GM12878 (cell line): ENCODE results near the gene POLR2F. TPM values are rescaled to one million over a fixed set of nuclear protein-coding genes. Genes with fewer than 3 reads are reported as not detected.

ENCODE experiments used
- ATAC-seq: fragments of 200-7000 bp; cut with Tn5 transposase; 3 replicates; pipeline ENCODE4 v1.9.1; 2020; ENCODE audit warnings: mild to moderate bottlenecking, moderate library complexity
- BruUV-seq: library from RNA; stranded (reverse); fragments of 400-500 nt; replicated peaks from 2 replicates; lab custom pipeline; 2021; lab: Mats Ljungman, UMichigan
- CTCF ChIA-PET: fragments of 300-600 bp; sonication (Branson Sonifier 250); formaldehyde crosslinking; extraction: SDS; loops from one replicate; lab custom pipeline; 2021; ENCODE audit warnings: inconsistent platforms; lab: Yijun Ruan, JAX
- POLR2A ChIA-PET: fragments of 350-600 bp; formaldehyde crosslinking; extraction: SDS; loops from one replicate; lab custom pipeline; 2021; ENCODE audit warnings: inconsistent platforms; lab: Charles Lee
- RAD21 ChIA-PET: fragments of 300-600 bp; sonication (Branson Sonifier 250); formaldehyde crosslinking; loops from one replicate; lab custom pipeline; 2023; ENCODE audit warnings: antibody characterized with exemption; ENCODE audit not compliant: unreplicated experiment; lab: Charles Lee
- SMC1A ChIA-PET: fragments of 300-600 bp; sonication (Branson Sonifier 250); formaldehyde crosslinking; loops from one replicate; lab custom pipeline; 2023; ENCODE audit not compliant: unreplicated experiment, uncharacterized antibody; lab: Charles Lee
- DNase-seq: peaks from one replicate; pipeline ENCODE4 v3.0.0-alpha.2; 2011; ENCODE audit warnings: low read depth, low spot score
- FAIRE-seq: peaks from 3 replicates; lab custom pipeline; 2011; peaks lifted over from hg19 to GRCh38; lab: Jason Lieb, UNC
- H2AFZ ChIP-seq: 2 replicates; pipeline ENCODE4 v1.6.0; 2011; ENCODE audit warnings: low read depth, low read length, control low read depth; ENCODE audit not compliant: control insufficient read depth
- H3K27ac ChIP-seq: 2 replicates; pipeline ENCODE4 v1.5.1; 2011; ENCODE audit warnings: control low read depth; ENCODE audit not compliant: control insufficient read depth, insufficient read depth
- H3K27me3 ChIP-seq, 2 experiments: replicated peaks in 1 of 2; 2 replicates each; pipeline versions ENCODE4 v1.6.0 to v1.6.1; 2011; ENCODE audit warnings: low read length in 1 of 2; ENCODE audit not compliant: control insufficient read depth in 2 of 2, insufficient read depth in 2 of 2
- H3K36me3 ChIP-seq, 2 experiments: 2 replicates each; pipeline ENCODE4 v1.5.1; 2011; ENCODE audit warnings: low read length in 1 of 2; ENCODE audit not compliant: control insufficient read depth in 2 of 2, insufficient read depth in 2 of 2
- H3K4me1 ChIP-seq: 2 replicates; pipeline ENCODE4 v1.6.1; 2011; ENCODE audit warnings: mild to moderate bottlenecking, low read length, moderate library complexity, mixed read lengths; ENCODE audit not compliant: control insufficient read depth, insufficient read depth
- H3K4me2 ChIP-seq: 2 replicates; pipeline ENCODE4 v1.6.0; 2011; ENCODE audit warnings: control low read depth; ENCODE audit not compliant: control insufficient read depth, insufficient read depth
- H3K4me3 ChIP-seq: fragments of 200-600 bp; sonication (generic); 2 replicates; pipeline ENCODE4 v1.5.1; 2016
- H3K79me2 ChIP-seq: 2 replicates; pipeline ENCODE4 v1.6.0; 2011; ENCODE audit warnings: low read length; ENCODE audit not compliant: control insufficient read depth, insufficient read depth
- H3K9ac ChIP-seq: 2 replicates; pipeline ENCODE4 v1.8.0; 2011; ENCODE audit warnings: low read length, control low read depth, mixed read lengths; ENCODE audit not compliant: control insufficient read depth, insufficient read depth
- H3K9me3 ChIP-seq: replicated peaks from 3 replicates; pipeline ENCODE4 v1.5.1; 2011; ENCODE audit warnings: mild to moderate bottlenecking, low read length; ENCODE audit not compliant: control insufficient read depth, insufficient read depth
- H4K20me1 ChIP-seq: 2 replicates; pipeline ENCODE4 v1.6.0; 2011; ENCODE audit not compliant: control insufficient read depth, insufficient read depth
- ATF7 ChIP-seq: fragments of 450-650 bp; IDR thresholded peaks from 2 replicates; pipeline ENCODE4 v1.6.1; 2016; ENCODE audit warnings: low read depth, mild to moderate bottlenecking
- CHD4 ChIP-seq: fragments of 200-600 bp; sonication (generic); IDR thresholded peaks from 2 replicates; pipeline ENCODE4 v1.6.1; 2016; ENCODE audit warnings: mild to moderate bottlenecking
- CUX1 ChIP-seq: IDR thresholded peaks from 2 replicates; pipeline ENCODE4 v1.6.1; 2012; ENCODE audit warnings: improper control_type of control experiment, low read depth, low read length; ENCODE audit not compliant: insufficient replicate concordance
- EGR1 ChIP-seq, 2 experiments: IDR thresholded peaks; 1 replicate in 1 of 2; 2 replicates in 1 of 2; pipeline ENCODE4 v1.6.1; 2011 to 2012; ENCODE audit warnings: low read depth in 2 of 2, low read length in 2 of 2, borderline replicate concordance in 1 of 2, mild to moderate bottlenecking in 1 of 2, moderate library complexity in 1 of 2
- IRF4 ChIP-seq: IDR thresholded peaks from 2 replicates; pipeline ENCODE4 v1.6.1; 2011; ENCODE audit warnings: low read depth, low read length
- MTA2 ChIP-seq: fragments of 450-650 bp; IDR thresholded peaks from 2 replicates; pipeline ENCODE4 v1.6.1; 2016; ENCODE audit warnings: low read depth, mild to moderate bottlenecking, moderate library complexity
- MTA3 ChIP-seq: IDR thresholded peaks from 2 replicates; pipeline ENCODE4 v1.6.1; 2012; ENCODE audit warnings: low read length, inconsistent platforms, borderline replicate concordance
- NR2C1 ChIP-seq: fragments of 450-650 bp; IDR thresholded peaks from 2 replicates; pipeline ENCODE4 v1.6.1; 2017; ENCODE audit warnings: antibody characterized with exemption, mild to moderate bottlenecking, moderate library complexity
- NR2C2 ChIP-seq: IDR thresholded peaks from 2 replicates; pipeline ENCODE4 v1.6.1; 2011; ENCODE audit warnings: borderline replicate concordance, low read depth; ENCODE audit not compliant: control insufficient read depth, insufficient read length
- PRDM15 ChIP-seq: fragments of 450-650 bp; formaldehyde crosslinking; IDR thresholded peaks from 2 replicates; pipeline ENCODE4 v1.4.0; 2020; ENCODE audit warnings: mild to moderate bottlenecking, moderate library complexity
- YY1 ChIP-seq: IDR thresholded peaks from 2 replicates; pipeline ENCODE4 v1.6.1; 2011; ENCODE audit warnings: low read depth, mild to moderate bottlenecking, low read length
- WGBS: methylation state at CpG from one replicate; pipeline ENCODE4 v1.1.6; 2016; ENCODE audit warnings: low lambda C conversion rate; ENCODE audit not compliant: insufficient replicate concordance, insufficient coverage; ENCODE audit errors: missing lambda C conversion rate; 5-methylcytosine and 5-hydroxymethylcytosine counted together
- in situ Hi-C: fragments of 300-500 bp; cut with MboI; formaldehyde crosslinking; loops from 9 replicates; pipeline ENCODE4 v1.14.3; 2018; ENCODE audit warnings: mixed read lengths
- intact Hi-C: fragments of 100-400 bp; cut with micrococcal nuclease; formaldehyde crosslinking; loops from one replicate; pipeline ENCODE4 v1.14.2; 2022; ENCODE audit not compliant: unreplicated experiment
- polyA plus RNA-seq, 11 experiments: library from polyadenylated mRNA; depleted of rRNA in 4 of 11; unstranded in 6 of 11; stranded (reverse) in 5 of 11; fragments of >200 nt; fragmentation: Nextera tagmentation in 4 of 11; fragmentation: Illumina TruSeq in 1 of 11; extraction: Ambion mirVana in 4 of 11; extraction: Trizol in 1 of 11; gene quantifications; 1 replicate in 1 of 11; 2 replicates in 10 of 11; pipeline versions ENCODE4 v1.2.1 to v1.2.3, GENCODE V29; 2011 to 2016; ENCODE audit warnings: inconsistent platforms in 2 of 11, missing spikeins in 2 of 11, low read depth in 1 of 11
- total RNA-seq, 4 experiments: library from RNA; depleted of rRNA in 3 of 4; stranded (reverse); fragments of >200 nt in 3 of 4; fragmentation: Illumina TruSeq in 1 of 4; extraction: Trizol in 1 of 4; gene quantifications; 2 replicates each; pipeline versions ENCODE4 v1.2.1 to v1.2.3, GENCODE V29; 2013 to 2021
- TF ChIP-seq, protein P1 (sequence below): IDR thresholded peaks from 2 replicates; pipeline ENCODE4 v1.6.1; 2012; ENCODE audit warnings: low read length, inconsistent platforms

Gene POLR2F
- total and polyA plus RNA-seq, 10 of the 15 experiments (the other 5 are each of a cell fraction or from before 2014, with no cell fraction given), result 71.9 to 218 (median 100.0) TPM

- ChIA-PET SMC1A (no interaction called here), CTCF (interaction anchor here (1.4 kb wide), 1 partner anchor 49 kb away, joined by 3 read pairs; no protein-coding TSS in a partner anchor), POLR2A (interaction anchor here (0.5 kb wide), 1 partner anchor 39 kb away, joined by 6 read pairs; no protein-coding TSS in a partner anchor), RAD21 (no interaction called here)
- Histone ChIP-seq H3K4me1 (no peaks in the 10 kb centered on the region), H3K4me2 (no peak overlapping the region), H3K36me3 (peaks cover 3 to 6% of the 10 kb centered on the region in 2 experiments; a peak in 3 of 4 replicates), H3K27me3 (no peaks in the 10 kb centered on the region), H3K79me2 (no peaks in the 10 kb centered on the region), H4K20me1 (no peaks in the 10 kb centered on the region), H3K9ac (no peak overlapping the region), H3K4me3 (no peak overlapping the region), H3K27ac (no peak overlapping the region), H2AFZ (no peak overlapping the region), H3K9me3 (no peaks in the 10 kb centered on the region)
- ATAC-seq (no peak), FAIRE-seq (no peak), DNase-seq (no peak)
- 89% methylated on average over 18 of the region's 18 CpGs for WGBS
- no TSS peak for BruUV-seq
- intact Hi-C loops (no loop called here), in situ Hi-C loops (no loop called here)
- TF ChIP-seq CUX1 (no peak), EGR1 (IDR thresholded peaks at IDR 0.05; ENCODE audit: borderline replicate concordance in 1 of 2, low read depth in 2 of 2, low read length in 2 of 2) (no peak), YY1 (no peak), ATF7 (no peak), MTA2 (no peak), MTA3 (no peak), NR2C2 (no peak), PRDM15 (CRISPR knock-in tag) (no peak), NR2C1 (no peak), IRF4 (no peak), CHD4 (no peak)
- TF ChIP-seq, protein P1, sequence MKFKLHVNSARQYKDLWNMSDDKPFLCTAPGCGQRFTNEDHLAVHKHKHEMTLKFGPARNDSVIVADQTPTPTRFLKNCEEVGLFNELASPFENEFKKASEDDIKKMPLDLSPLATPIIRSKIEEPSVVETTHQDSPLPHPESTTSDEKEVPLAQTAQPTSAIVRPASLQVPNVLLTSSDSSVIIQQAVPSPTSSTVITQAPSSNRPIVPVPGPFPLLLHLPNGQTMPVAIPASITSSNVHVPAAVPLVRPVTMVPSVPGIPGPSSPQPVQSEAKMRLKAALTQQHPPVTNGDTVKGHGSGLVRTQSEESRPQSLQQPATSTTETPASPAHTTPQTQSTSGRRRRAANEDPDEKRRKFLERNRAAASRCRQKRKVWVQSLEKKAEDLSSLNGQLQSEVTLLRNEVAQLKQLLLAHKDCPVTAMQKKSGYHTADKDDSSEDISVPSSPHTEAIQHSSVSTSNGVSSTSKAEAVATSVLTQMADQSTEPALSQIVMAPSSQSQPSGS, result no peak
Measured at GRCh38 chr22:37924386-37925065, 29.0 kb upstream of the POLR2F start.
